ENCODE measurements around the gene GPRASP1. TPM values are rescaled to one million over a fixed set of nuclear protein-coding genes. Genes with fewer than 3 reads are reported as not detected.
"Not testable (repeated sequence)": the region's sequence is repeated elsewhere in the genome, so short reads cannot be mapped to it uniquely, and the experiment has no call there.

GPRASP1 gene
- total RNA-seq, 4 donors from 2014 or later: 10.8 to 33.8 (median 22.0) TPM

- Histone ChIP-seq H3K4me1 (no peaks in the 10 kb centered on the region), H3K27ac (no peak overlapping the region), H3K27me3 (no peaks in the 10 kb centered on the region), H3K4me3 (no peak overlapping the region), H3K9me3 (no peaks in the 10 kb centered on the region), H3K36me3 (peaks cover 0 to 5% of the 10 kb centered on the region in 2 donors)
- TF ChIP-seq EP300 (IDR thresholded peaks at IDR 0.05) (no peak), CTCF (IDR thresholded peaks at IDR 0.05) (no peak), POLR2A (IDR thresholded peaks at IDR 0.05) (no peak), POLR2AphosphoS5 (IDR thresholded peaks at IDR 0.05) (no peak)
- ATAC-seq: no peak
- 10 to 83% methylated on average over 1 to 3 of the region's 3 CpGs for WGBS, 2 donors (ENCODE audit: low coverage in 1 of 2)
Observed at GRCh38 chrX:102672856-102673255, 21.6 kb downstream of the GPRASP1 start.

DNA sequence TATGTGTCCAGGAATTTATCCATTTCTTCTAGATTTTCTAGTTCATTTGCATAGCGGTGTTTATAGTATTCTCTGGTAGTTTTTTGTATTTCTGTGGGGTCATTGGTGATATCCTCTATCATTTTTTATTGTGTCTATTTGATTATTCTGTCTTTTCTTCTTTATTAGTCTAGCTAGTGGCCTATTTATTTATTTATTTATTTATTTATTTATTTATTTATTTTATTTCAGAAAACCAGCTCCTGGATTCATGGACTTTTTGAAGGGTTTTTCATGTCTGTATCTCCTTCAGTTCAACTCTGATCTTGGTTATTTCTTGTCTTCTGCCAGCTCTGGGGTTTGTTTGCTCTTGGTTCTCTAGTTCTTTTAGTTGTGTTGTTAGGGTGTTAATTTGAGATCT, 26.2 kb downstream of the GPRASP1 start:
- WGBS, 2 donors (ENCODE audit: low coverage in 1 of 2): 100% methylated on average over 1 of the region's 1 CpG; no CpG with 5 or more reads in 1 of the 2 donors
- H3K9me3 ChIP-seq, H3K27me3 ChIP-seq, H3K27ac ChIP-seq, H3K4me1 ChIP-seq, H3K36me3 ChIP-seq, ATAC-seq, H3K4me3 ChIP-seq: not testable (repeated sequence)

DNA sequence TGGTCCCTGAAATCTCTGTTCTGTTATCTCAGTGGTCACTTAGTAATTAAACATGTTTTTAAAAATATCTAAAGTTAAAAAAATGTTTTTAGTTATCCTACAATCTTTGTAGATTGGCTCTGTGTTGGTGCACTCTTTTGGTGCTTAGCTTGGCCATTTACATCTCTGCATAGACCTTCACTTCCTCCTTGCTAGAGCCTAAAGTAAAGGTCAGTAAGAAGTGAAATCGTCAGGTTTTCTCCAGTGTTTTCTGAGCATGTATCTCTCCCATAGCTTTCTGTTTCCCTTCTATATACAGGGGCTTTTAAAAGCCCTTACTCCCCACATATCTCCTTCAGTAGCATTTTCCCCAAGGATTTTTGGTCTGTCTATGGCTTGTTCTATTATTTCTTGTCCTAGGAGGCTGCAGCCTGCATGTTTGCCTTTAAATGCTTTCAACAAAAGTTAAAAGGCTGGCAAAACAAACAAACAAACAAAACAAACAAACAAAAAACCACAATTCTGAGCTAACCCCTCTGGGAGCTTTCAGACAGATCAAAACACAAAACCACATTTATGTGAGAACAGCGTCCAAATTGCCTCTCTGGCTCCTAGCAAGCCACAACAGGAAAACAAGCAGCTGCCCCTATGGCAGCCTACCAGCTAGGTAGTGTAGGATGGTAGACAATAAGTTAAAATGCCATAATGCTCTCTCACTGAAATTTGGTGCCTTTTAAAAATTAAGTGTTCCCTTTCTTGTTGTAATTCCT, 33.7 kb downstream of the GPRASP1 start:
- Histone ChIP-seq H3K4me3 (no peak overlapping the region), H3K4me1 (no peaks in the 10 kb centered on the region), H3K27me3 (no peaks in the 10 kb centered on the region), H3K9me3 (peaks cover 0 to 17% (median 0%) of the 10 kb centered on the region in 3 donors), H3K36me3 (no peaks in the 10 kb centered on the region), H3K27ac (no peak overlapping the region)
- no peak for TF ChIP-seq CTCF (IDR thresholded peaks at IDR 0.05)
- 75% methylated on average over 1 of the region's 2 CpGs; no CpG with 5 or more reads in 1 of the 2 donors for WGBS, 2 donors (ENCODE audit: low coverage in 1 of 2)
- no peak for ATAC-seq

- H3K27me3 ChIP-seq: no peaks in the 10 kb centered on the region
- H3K4me1 ChIP-seq: no peaks in the 10 kb centered on the region
- TF ChIP-seq EP300 (IDR thresholded peaks at IDR 0.05): no peak
- no peak for TF ChIP-seq POLR2AphosphoS5 (IDR thresholded peaks at IDR 0.05)
- TF ChIP-seq CTCF (IDR thresholded peaks at IDR 0.05): no peak
- TF ChIP-seq POLR2A (IDR thresholded peaks at IDR 0.05): no peak
- WGBS, 2 donors (ENCODE audit: low coverage in 1 of 2): 70 to 100% methylated on average over 2 of the region's 3 CpGs
- peaks cover 0 to 5% (median 0%) of the 10 kb centered on the region in 3 donors for H3K9me3 ChIP-seq
- H3K36me3 ChIP-seq: no peaks in the 10 kb centered on the region
- ATAC-seq: no peak
- H3K4me3 ChIP-seq: no peak overlapping the region
- no peak overlapping the region for H3K27ac ChIP-seq
Observed at GRCh38 chrX:102694749-102695148, 43.5 kb downstream of the GPRASP1 start.

- Histone ChIP-seq H3K27ac (no peak overlapping the region), H3K27me3 (no peaks in the 10 kb centered on the region), H3K9me3 (peaks cover 0 to 5% (median 0%) of the 10 kb centered on the region in 3 donors), H3K4me1 (no peaks in the 10 kb centered on the region), H3K36me3 (no peaks in the 10 kb centered on the region), H3K4me3 (no peak overlapping the region)
- no peak for ATAC-seq
- TF ChIP-seq POLR2AphosphoS5 (IDR thresholded peaks at IDR 0.05) (no peak), CTCF (IDR thresholded peaks at IDR 0.05) (no peak), POLR2A (IDR thresholded peaks at IDR 0.05) (no peak), EP300 (IDR thresholded peaks at IDR 0.05) (no peak)
Observed at GRCh38 chrX:102696306-102696705, 45.0 kb downstream of the GPRASP1 start.

All from gastroesophageal sphincter (tissue), 4 donors.